ENCODE data around the gene DERA. TPM values are rescaled to one million over a fixed set of nuclear protein-coding genes. Genes with fewer than 3 reads are reported as not detected.

Gene DERA
- total and polyA plus RNA-seq, 2 experiments from 2014 or later = 57.2 to 64.7 TPM

DNA sequence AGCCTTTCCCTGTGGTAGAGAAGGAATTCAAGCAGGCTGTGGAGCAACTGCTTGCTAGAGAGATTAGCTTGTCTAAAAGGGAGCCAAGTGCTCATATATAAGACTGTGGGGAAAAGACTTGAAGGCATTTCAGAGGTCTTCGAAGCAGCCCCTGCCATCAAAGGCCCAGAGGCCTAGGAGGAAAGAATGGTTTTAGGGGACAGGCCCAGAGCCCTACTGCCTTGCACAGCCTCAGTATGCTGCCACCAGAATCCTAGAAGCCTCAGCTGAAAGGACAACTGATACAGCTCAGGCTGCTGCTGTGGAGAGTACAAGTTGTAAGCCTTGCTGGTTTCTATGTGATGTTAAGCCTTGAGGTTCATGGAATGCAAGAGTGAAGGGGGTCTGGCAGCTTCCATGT lies 109.9 kb downstream of the DERA start:
- Histone ChIP-seq H4K20me1 (ENCODE audit: insufficient read depth, poor library complexity, severe bottlenecking) (no peaks in the 10 kb centered on the region), H3K4me3 (no peak overlapping the region), H2AFZ (no peak overlapping the region), H3K27me3 (no peaks in the 10 kb centered on the region), H3K79me2 (no peaks in the 10 kb centered on the region), H3K4me1 (ENCODE audit: insufficient read depth) (peaks cover 12% of the 10 kb centered on the region), H3K36me3 (replicated peaks; ENCODE audit: insufficient read depth, low read depth) (no peaks in the 10 kb centered on the region), H3K4me2 (no peak overlapping the region), H3K9me3 (ENCODE audit: low read depth) (no peaks in the 10 kb centered on the region), H3K9me2 (replicated peaks; ENCODE audit: insufficient read depth) (no peaks in the 10 kb centered on the region), H3K27ac (no peak overlapping the region)
- whole genome bisulfite sequencing (ENCODE audit: low lambda C conversion rate, missing lambda C conversion rate) = 93% methylated on average over 1 of the region's 1 CpG
- TF ChIP-seq, protein P1, sequence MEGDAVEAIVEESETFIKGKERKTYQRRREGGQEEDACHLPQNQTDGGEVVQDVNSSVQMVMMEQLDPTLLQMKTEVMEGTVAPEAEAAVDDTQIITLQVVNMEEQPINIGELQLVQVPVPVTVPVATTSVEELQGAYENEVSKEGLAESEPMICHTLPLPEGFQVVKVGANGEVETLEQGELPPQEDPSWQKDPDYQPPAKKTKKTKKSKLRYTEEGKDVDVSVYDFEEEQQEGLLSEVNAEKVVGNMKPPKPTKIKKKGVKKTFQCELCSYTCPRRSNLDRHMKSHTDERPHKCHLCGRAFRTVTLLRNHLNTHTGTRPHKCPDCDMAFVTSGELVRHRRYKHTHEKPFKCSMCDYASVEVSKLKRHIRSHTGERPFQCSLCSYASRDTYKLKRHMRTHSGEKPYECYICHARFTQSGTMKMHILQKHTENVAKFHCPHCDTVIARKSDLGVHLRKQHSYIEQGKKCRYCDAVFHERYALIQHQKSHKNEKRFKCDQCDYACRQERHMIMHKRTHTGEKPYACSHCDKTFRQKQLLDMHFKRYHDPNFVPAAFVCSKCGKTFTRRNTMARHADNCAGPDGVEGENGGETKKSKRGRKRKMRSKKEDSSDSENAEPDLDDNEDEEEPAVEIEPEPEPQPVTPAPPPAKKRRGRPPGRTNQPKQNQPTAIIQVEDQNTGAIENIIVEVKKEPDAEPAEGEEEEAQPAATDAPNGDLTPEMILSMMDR (IDR thresholded peaks at IDR 0.05; ENCODE audit: poor library complexity) = no peak
- TF ChIP-seq EZH2phosphoT487 (IDR thresholded peaks at IDR 0.05; ENCODE audit: low read depth, severe bottlenecking, unreplicated experiment) (no peak), EZH2 (IDR thresholded peaks at IDR 0.05; ENCODE audit: borderline replicate concordance) (no peak)
- no peak for DNase-seq (ENCODE audit: low spot score)

DNA sequence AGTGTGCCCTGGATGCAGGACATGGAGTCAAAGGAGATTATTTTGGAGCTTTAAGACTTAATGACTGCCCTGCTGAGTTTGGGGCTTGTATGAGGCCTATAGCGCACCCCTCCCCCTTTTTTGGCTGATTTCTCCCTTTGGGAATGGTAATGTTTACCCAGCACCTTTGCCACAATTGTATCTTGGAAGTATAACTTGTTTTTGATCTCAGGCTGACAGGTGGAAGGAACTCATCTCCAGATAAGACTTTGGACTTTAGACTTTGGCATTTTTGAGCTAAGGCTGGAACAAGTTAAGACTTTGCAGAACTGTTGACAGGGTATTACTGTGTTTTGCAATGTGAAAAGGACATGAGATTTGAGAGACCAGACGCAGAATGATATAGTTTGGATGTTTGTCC lies 110.5 kb downstream of the DERA start:
- WGBS (ENCODE audit: low lambda C conversion rate, missing lambda C conversion rate) = 80% methylated on average over 2 of the region's 2 CpGs
- H3K9me3 ChIP-seq (ENCODE audit: low read depth) = no peaks in the 10 kb centered on the region
- TF ChIP-seq EZH2phosphoT487 (IDR thresholded peaks at IDR 0.05; ENCODE audit: low read depth, severe bottlenecking, unreplicated experiment) = no peak
- no peak for TF ChIP-seq EZH2 (IDR thresholded peaks at IDR 0.05; ENCODE audit: borderline replicate concordance)
- TF ChIP-seq, protein P1 (IDR thresholded peaks at IDR 0.05; ENCODE audit: poor library complexity) = no peak
- H3K9me2 ChIP-seq (replicated peaks; ENCODE audit: insufficient read depth) = no peaks in the 10 kb centered on the region
- H3K4me2 ChIP-seq = no peak overlapping the region
- H3K4me1 ChIP-seq (ENCODE audit: insufficient read depth) = peaks cover 12% of the 10 kb centered on the region
- no peak overlapping the region for H3K4me3 ChIP-seq
- H2AFZ ChIP-seq = no peak overlapping the region
- H3K36me3 ChIP-seq (replicated peaks; ENCODE audit: insufficient read depth, low read depth) = no peaks in the 10 kb centered on the region
- H3K79me2 ChIP-seq = no peaks in the 10 kb centered on the region
- peak overlapping the region; percentile 57 for H3K27ac ChIP-seq
- peak; percentile 24 for DNase-seq (ENCODE audit: low spot score)
- no peaks in the 10 kb centered on the region for H4K20me1 ChIP-seq (ENCODE audit: insufficient read depth, poor library complexity, severe bottlenecking)
- H3K27me3 ChIP-seq = no peaks in the 10 kb centered on the region

DNA sequence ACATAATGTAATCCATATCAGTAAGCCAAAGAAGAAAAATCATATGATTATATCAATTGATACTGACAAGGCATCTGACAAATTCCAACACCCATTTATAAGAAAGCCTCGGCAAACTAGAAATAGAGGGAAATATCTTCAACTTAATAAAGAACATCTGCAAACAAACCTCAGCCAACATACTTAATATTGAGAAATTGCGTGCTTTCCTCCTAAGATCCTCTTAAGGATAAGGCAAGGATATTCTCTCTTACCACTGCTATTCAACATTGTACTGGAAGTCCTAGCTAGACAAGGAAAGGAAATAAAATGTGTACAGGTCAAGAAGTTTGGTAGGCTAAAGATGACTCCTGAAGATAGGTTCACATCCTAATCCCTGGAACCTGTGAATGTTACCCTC lies 115.9 kb downstream of the DERA start:
- Histone ChIP-seq H3K4me3 (no peak overlapping the region), H3K4me2 (no peak overlapping the region), H2AFZ (no peak overlapping the region), H3K79me2 (no peaks in the 10 kb centered on the region), H3K4me1 (ENCODE audit: insufficient read depth) (peaks cover 11% of the 10 kb centered on the region), H3K27ac (no peak overlapping the region), H3K9me2 (replicated peaks; ENCODE audit: insufficient read depth) (no peaks in the 10 kb centered on the region), H3K27me3 (no peaks in the 10 kb centered on the region), H3K36me3 (replicated peaks; ENCODE audit: insufficient read depth, low read depth) (no peaks in the 10 kb centered on the region), H4K20me1 (ENCODE audit: insufficient read depth, poor library complexity, severe bottlenecking) (no peaks in the 10 kb centered on the region), H3K9me3 (ENCODE audit: low read depth) (no peaks in the 10 kb centered on the region)
- no peak for DNase-seq (ENCODE audit: low spot score)
- 84% methylated on average over 2 of the region's 2 CpGs for WGBS (ENCODE audit: low lambda C conversion rate, missing lambda C conversion rate)
- TF ChIP-seq, protein P1 (IDR thresholded peaks at IDR 0.05; ENCODE audit: poor library complexity) = no peak
- TF ChIP-seq EZH2phosphoT487 (IDR thresholded peaks at IDR 0.05; ENCODE audit: low read depth, severe bottlenecking, unreplicated experiment) = no peak
- TF ChIP-seq EZH2 (IDR thresholded peaks at IDR 0.05; ENCODE audit: borderline replicate concordance) = no peak

DNA sequence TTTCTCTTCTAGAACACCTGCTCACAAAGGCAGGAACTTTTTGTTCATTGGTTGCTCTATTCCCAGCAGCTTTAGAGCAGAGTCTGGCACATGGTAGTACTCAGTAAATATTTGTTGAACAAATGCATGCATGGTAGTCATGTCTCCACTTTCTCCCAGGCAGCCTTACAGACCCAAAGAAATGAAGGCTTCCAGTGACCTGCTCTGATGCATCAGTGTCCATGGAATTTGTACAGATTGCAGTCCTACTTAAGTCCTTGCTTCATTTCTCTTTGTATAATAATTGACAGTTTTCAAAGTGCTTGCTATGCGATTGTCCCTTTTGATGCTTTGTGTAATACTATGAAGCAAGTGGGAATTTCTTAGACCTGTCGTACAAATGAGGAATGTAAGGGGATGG lies 119.6 kb downstream of the DERA start:
- no peak overlapping the region for H3K4me3 ChIP-seq

More for the DNA sequence above, 119.6 kb downstream of the DERA start:
- H3K27me3 ChIP-seq = no peaks in the 10 kb centered on the region
- no peak overlapping the region for H2AFZ ChIP-seq
- no peaks in the 10 kb centered on the region for H3K9me3 ChIP-seq (ENCODE audit: low read depth)
- 57% methylated on average over 2 of the region's 2 CpGs for WGBS (ENCODE audit: low lambda C conversion rate, missing lambda C conversion rate)
- peak overlapping the region; percentile 48 for H3K27ac ChIP-seq
- TF ChIP-seq, protein P1 (IDR thresholded peaks at IDR 0.05; ENCODE audit: poor library complexity) = no peak
- TF ChIP-seq EZH2 (IDR thresholded peaks at IDR 0.05; ENCODE audit: borderline replicate concordance) (no peak), EZH2phosphoT487 (IDR thresholded peaks at IDR 0.05; ENCODE audit: low read depth, severe bottlenecking, unreplicated experiment) (no peak)
- no peaks in the 10 kb centered on the region for H3K9me2 ChIP-seq (replicated peaks; ENCODE audit: insufficient read depth)
- H3K79me2 ChIP-seq = no peaks in the 10 kb centered on the region
- DNase-seq (ENCODE audit: low spot score) = peak; percentile 48
- no peaks in the 10 kb centered on the region for H3K4me1 ChIP-seq (ENCODE audit: insufficient read depth)
- H4K20me1 ChIP-seq (ENCODE audit: insufficient read depth, poor library complexity, severe bottlenecking) = no peaks in the 10 kb centered on the region
- H3K4me2 ChIP-seq = no peak overlapping the region
- H3K36me3 ChIP-seq (replicated peaks; ENCODE audit: insufficient read depth, low read depth) = no peaks in the 10 kb centered on the region

Measured in hepatocyte (in vitro differentiated cells).